ENCODE results near the gene MAST4. TPM values are rescaled to one million over a fixed set of nuclear protein-coding genes. Genes with fewer than 3 reads are reported as not detected.

The MAST4 gene
- total and polyA plus RNA-seq, 2 of the 13 experiments (the other 11 are each of a cell fraction or from before 2014, with no cell fraction given) = 3.4 to 3.7 TPM

- no peak for TF ChIP-seq GPBP1L1 (CRISPR knock-in tag; IDR thresholded peaks at IDR 0.05)
- peak; percentile 30; the same call in 1 of the 2 replicates for TF ChIP-seq SOX5 (CRISPR knock-in tag; IDR thresholded peaks at IDR 0.05; ENCODE audit: borderline replicate concordance)
- no peak for TF ChIP-seq HDAC1 (CRISPR knock-in tag; IDR thresholded peaks at IDR 0.05)
- no peak for TF ChIP-seq ZNF850 (CRISPR knock-in tag; conservative IDR thresholded peaks at IDR 0.05)
- no peak for TF ChIP-seq ZNF234 (CRISPR knock-in tag; conservative IDR thresholded peaks at IDR 0.05)
- no peak for TF ChIP-seq RFXAP (CRISPR knock-in tag; IDR thresholded peaks at IDR 0.05; ENCODE audit: borderline replicate concordance)
- peak; percentile 94 for TF ChIP-seq ZBTB21 (CRISPR knock-in tag; IDR thresholded peaks at IDR 0.05)
- TF ChIP-seq SIX1 (CRISPR knock-in tag; IDR thresholded peaks at IDR 0.05; ENCODE audit: borderline replicate concordance) = no peak
- no peak for TF ChIP-seq GRHL1 (CRISPR knock-in tag; conservative IDR thresholded peaks at IDR 0.05)
- TF ChIP-seq STAG1 (CRISPR knock-in tag; IDR thresholded peaks at IDR 0.05) = no peak
- TF ChIP-seq ATAD3A (CRISPR knock-in tag; IDR thresholded peaks at IDR 0.05) = no peak
- no peak for TF ChIP-seq ADNP (CRISPR knock-in tag; IDR thresholded peaks at IDR 0.05)
- no peak for TF ChIP-seq SNAPC5 (CRISPR knock-in tag; IDR thresholded peaks at IDR 0.05; ENCODE audit: borderline replicate concordance)
- TF ChIP-seq BRD4 (CRISPR knock-in tag; IDR thresholded peaks at IDR 0.05) = no peak
- no peak for TF ChIP-seq MTA3 (CRISPR knock-in tag; IDR thresholded peaks at IDR 0.05)
- TF ChIP-seq DPF2 (CRISPR knock-in tag; IDR thresholded peaks at IDR 0.05; ENCODE audit: borderline replicate concordance, low read depth) = no peak
- TF ChIP-seq CREM (IDR thresholded peaks at IDR 0.05) = peak; percentile 36; the same call in 1 of the 2 replicates
- TF ChIP-seq CREM (CRISPR knock-in tag; IDR thresholded peaks at IDR 0.05) = no peak
- TF ChIP-seq ATF7 (IDR thresholded peaks at IDR 0.05) = peak; percentile 95
- no peak for TF ChIP-seq ATF7 (CRISPR knock-in tag; IDR thresholded peaks at IDR 0.05)
- no peak for TF ChIP-seq MLLT10 (CRISPR knock-in tag; IDR thresholded peaks at IDR 0.05)
- no peak for TF ChIP-seq SP5 (CRISPR knock-in tag; IDR thresholded peaks at IDR 0.05; ENCODE audit: borderline replicate concordance, low read depth)
- no peak for TF ChIP-seq CBX1 (IDR thresholded peaks at IDR 0.05; ENCODE audit: low read depth)
Observed at GRCh38 chr5:67066815-67067214, 470.6 kb downstream of the MAST4 start (continued).

Data from HepG2 (cell line).